ENCODE data around the gene USH2A. TPM values are rescaled to one million over a fixed set of nuclear protein-coding genes. Genes with fewer than 3 reads are reported as not detected.

The USH2A gene
- total RNA-seq, 1 experiment from 2014 or later = not detected

GRCh38 chr1:215777370-215777925, 645.8 kb downstream of the USH2A start:
- no peak for DNase-seq (ENCODE audit: low read depth, low spot score)
- Histone ChIP-seq H3K4me3 (replicated peaks in 1 of 2; ENCODE audit: low read depth in 1 of 2, low read length in 2 of 2) (no peak overlapping the region), H3K9me2 (ENCODE audit: insufficient read depth) (no peaks in the 10 kb centered on the region), H4K20me1 (ENCODE audit: insufficient read depth) (no peaks in the 10 kb centered on the region), H3K27me3 (ENCODE audit: insufficient read depth, low read length) (no peaks in the 10 kb centered on the region), H3K9me3 (ENCODE audit: control insufficient read depth in 1 of 2, insufficient read depth in 1 of 2, low read depth in 1 of 2, low read length in 2 of 2) (no peaks in the 10 kb centered on the region), H3K9ac (ENCODE audit: low read length) (no peak overlapping the region), H3K79me2 (ENCODE audit: insufficient read depth, low read length) (no peaks in the 10 kb centered on the region), H3K36me3 (ENCODE audit: control insufficient read depth in 1 of 2, insufficient read depth in 2 of 2, low read length in 2 of 2) (no peaks in the 10 kb centered on the region), H3K4me1 (ENCODE audit: control insufficient read depth in 1 of 2, insufficient read depth in 2 of 2, low read length in 2 of 2) (no peaks in the 10 kb centered on the region), H3K27ac (ENCODE audit: low read depth, low read length) (no peak overlapping the region), H3K4me2 (ENCODE audit: low read length) (no peak overlapping the region), H2AFZ (ENCODE audit: low read depth, low read length, poor library complexity, severe bottlenecking) (no peak overlapping the region)
- ChIA-PET POLR2A (no interaction called here), CTCF (no interaction called here), RAD21 (ENCODE audit: low non-redundant PET in 1 of 2, low total read pairs in 2 of 2, uncharacterized antibody in 2 of 2, unreplicated experiment in 2 of 2) (no interaction called here)
- intact Hi-C loops (cut with micrococcal nuclease) = no loop called here
- BruUV-seq (replicated peaks) = no TSS peak
- no peak for ATAC-seq
- TF ChIP-seq CEBPB (IDR thresholded peaks at IDR 0.05; ENCODE audit: low read depth) (no peak), POLR2AphosphoS5 (IDR thresholded peaks at IDR 0.05; ENCODE audit: low read depth, low read length) (no peak), EZH2phosphoT487 (IDR thresholded peaks at IDR 0.05; ENCODE audit: borderline replicate concordance) (no peak), SRF (IDR thresholded peaks at IDR 0.05; ENCODE audit: low read depth) (no peak), ZFX (IDR thresholded peaks at IDR 0.05) (no peak), FOSL1 (IDR thresholded peaks at IDR 0.05; ENCODE audit: low read depth) (no peak), ZBTB33 (IDR thresholded peaks at IDR 0.05; ENCODE audit: extremely low read depth, insufficient replicate concordance, low read length) (no peak), EGR1 (IDR thresholded peaks at IDR 0.05; ENCODE audit: low read depth) (no peak), EZH2 (IDR thresholded peaks at IDR 0.05) (no peak), SIN3A (IDR thresholded peaks at IDR 0.05; ENCODE audit: low read depth) (no peak), ZNF274 (IDR thresholded peaks at IDR 0.05; ENCODE audit: low read depth, low read length) (no peak), CTCF (IDR thresholded peaks at IDR 0.05 in 2 of 3, conservative IDR thresholded peaks at IDR 0.05 in 1 of 3; ENCODE audit: borderline replicate concordance in 1 of 3, insufficient read depth in 1 of 3, low read depth in 2 of 3, low read length in 2 of 3) (no peak)

Data from HCT116 (cell line).